ENCODE results near the gene MYO1B.

Gene MYO1B

DNA sequence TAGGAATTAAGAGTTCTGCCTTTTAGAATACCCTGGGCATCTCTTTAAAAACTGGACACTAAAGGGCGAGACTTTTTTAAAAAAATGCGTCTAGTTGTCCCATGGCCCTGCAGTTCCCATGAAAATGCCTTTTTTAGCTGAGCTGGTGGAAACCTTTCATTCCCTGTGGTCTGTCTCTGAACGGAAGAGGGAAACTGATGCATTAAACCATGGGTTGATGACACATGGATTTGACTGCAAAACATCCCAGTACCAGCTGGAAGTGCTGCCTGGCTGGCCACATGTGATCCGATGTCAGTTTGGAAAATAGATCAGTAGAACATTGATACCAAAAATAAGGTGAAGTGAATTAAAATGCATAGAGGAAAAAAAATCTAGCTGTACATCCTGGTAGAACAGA lies 129.2 kb downstream of the MYO1B start:
- DNase-seq, result no peak

GRCh38 chr2:191374939-191375338 lies 129.7 kb downstream of the MYO1B start:
- DNase-seq, result no peak

GRCh38 chr2:191376981-191377629 lies 131.9 kb downstream of the MYO1B start:
- DNase-seq, result no peak

DNA sequence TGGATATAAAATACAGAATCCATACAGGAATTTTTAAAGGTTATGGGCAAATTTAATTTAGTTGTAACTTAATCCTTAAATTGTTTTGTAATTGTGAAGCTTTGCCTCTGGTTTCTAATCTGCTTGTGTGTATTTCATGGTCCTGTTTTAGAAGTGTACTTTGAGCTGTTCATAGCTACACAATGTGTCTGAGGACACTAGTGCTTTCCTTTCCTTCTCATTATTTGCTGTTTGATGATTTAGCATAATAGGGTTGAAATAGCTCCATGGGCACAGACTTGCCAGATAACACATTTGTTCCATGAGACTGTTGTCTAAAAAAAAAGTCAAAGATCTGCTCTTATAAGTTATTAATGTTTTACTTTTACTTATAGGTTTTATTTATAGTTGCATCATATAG lies 134.2 kb downstream of the MYO1B start:
- no peak for DNase-seq

GRCh38 chr2:191382801-191383200 lies 137.6 kb downstream of the MYO1B start:
- no peak for DNase-seq

GRCh38 chr2:191383486-191383885 lies 138.3 kb downstream of the MYO1B start:
- no peak for DNase-seq

- no peak for DNase-seq
Measured at GRCh38 chr2:191384829-191385228, 139.6 kb downstream of the MYO1B start.

DNA sequence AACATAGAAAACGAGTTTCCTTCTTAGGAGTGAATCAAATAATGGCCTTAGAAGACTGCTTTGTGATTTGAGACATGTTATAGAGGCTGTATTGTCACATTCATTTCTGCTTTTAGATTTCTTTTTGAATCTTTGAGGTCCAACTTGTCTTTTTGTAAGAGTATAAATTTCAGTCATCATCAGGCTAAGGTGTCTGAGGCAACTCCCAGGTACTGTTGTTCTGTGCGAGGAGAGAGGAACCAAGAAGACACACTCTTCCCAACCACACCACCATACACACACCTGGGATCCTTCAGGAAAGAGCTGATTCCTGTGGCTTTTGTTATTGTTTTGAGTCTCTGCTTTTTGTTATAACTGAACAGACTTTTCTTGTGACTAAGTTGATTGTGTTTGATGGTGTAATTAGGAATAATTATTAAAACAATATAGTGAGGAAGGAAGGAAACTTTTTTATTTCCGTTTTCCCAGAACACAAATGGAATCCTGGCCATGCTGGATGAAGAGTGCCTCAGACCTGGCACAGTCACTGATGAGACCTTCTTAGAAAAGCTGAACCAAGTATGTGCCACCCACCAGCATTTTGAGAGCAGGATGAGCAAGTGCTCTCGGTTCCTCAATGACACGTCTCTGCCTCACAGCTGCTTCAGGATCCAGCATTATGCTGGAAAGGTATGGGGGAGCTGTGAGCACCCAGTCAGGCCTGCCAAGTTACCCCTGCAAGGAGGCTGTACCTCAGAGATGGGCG lies 140.4 kb downstream of the MYO1B start:
- no peak for DNase-seq

DNA sequence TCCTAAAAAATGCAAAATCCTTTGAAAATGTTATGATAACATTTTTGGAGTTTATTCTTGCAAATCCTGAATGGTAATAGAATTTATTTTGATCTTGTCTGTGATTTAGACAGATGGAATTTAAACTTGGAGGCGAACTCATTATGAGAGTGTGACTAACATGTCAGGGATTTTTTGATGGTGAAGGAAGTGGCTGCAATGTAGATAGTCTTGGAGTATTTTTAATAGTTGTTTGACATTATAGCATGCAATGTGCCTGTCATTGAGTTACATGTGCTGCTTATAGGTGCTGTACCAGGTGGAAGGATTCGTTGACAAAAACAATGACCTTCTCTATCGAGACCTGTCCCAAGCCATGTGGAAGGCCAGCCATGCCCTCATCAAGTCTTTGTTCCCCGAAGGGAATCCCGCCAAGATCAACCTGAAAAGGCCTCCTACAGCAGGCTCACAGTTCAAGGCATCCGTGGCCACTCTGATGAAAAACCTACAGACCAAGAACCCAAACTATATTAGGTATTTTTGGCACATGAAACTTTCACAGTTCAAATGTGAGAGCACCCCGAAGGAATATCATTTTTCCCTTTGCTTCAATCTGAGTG lies 141.8 kb downstream of the MYO1B start:
- DNase-seq, result no peak

DNA sequence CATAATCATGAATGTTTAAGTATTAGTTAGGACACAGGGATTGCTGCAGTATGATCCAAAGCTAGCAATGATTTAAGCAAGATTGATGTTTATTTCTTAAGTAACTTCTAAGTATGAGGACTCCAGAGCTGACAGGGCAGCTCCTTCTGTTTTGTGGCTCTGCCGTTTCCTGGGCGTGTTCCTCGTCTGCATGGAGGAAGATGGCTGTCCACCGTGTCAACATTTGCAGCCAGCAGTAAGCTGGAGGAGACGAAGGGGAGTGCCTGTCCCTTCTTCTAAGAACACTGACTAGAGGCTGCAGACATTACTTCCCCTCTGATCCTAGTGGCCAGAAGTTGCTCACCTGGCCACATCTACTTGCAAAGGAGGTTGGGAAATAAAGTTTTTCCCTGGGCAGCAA lies 144.1 kb downstream of the MYO1B start:
- DNase-seq, result no peak

DNA sequence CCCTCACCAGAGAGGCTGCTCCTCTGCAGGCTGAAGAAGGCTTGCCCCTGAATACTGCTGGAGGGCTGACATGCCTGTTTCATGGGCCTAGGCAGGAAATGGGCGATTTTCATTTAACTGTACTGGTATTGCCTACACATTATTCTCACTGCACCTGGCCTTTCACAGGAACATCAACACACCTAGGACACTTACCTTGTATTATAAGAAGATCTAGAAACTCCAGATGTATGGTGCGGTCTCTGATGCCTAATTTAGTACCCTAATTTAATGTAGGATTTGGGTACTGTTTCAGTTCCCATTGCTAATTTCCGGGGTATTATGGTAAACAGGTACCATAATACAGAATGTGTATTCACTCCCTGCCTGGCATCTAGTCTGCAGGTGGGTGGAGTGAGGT lies 146.0 kb downstream of the MYO1B start:
- no peak for DNase-seq

GRCh38 chr2:191394043-191394442 lies 148.8 kb downstream of the MYO1B start:
- DNase-seq, result no peak

DNA sequence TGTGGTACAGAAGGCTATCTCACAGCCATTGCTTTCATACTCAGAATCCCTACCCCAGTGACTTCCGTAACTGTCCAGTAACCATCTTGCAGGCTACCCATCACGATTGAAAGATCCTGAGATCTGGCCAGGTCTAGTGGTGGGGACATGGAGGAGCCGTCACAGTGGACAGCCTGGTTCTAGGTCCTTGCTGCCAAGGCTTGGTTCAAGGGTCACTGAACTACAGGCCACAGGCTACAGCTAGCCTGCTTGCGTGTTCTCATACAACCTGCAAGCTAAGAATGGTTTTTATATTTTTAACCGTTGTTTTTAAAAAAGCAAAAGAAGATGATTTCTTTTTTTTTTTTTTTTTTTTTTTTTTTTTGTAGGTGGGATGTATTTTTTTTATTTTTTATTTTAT lies 151.6 kb downstream of the MYO1B start:
- DNase-seq, result no peak

- no peak for DNase-seq
Measured at GRCh38 chr2:191399601-191400000, 154.4 kb downstream of the MYO1B start.

DNA sequence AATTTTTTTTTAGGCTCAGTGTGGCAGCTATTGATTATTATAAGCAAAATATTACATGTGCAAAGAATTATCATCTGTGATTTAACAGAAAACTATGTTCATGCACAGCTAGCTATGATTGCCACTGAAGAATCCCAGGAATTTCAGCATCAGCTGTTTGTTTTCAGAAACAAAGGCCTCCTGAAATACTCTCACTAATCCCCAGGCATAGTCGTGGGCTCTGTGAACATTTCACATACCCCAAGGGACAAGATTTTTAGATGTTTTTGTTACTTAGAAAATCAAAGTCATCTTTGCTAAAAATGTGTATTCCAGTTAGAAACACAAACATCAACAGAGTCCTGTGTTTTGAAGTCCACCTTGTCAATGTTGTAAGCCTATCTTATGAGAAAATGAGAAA lies 156.1 kb downstream of the MYO1B start:
- DNase-seq, result no peak

- no peak for DNase-seq
Measured at GRCh38 chr2:191402966-191403565, 157.9 kb downstream of the MYO1B start.

GRCh38 chr2:191404568-191404991 lies 159.4 kb downstream of the MYO1B start:
- DNase-seq, result no peak

GRCh38 chr2:191405546-191405945 lies 160.3 kb downstream of the MYO1B start:
- DNase-seq, result no peak

- DNase-seq, result no peak
Measured at GRCh38 chr2:191410646-191411436, 165.6 kb downstream of the MYO1B start.

DNA sequence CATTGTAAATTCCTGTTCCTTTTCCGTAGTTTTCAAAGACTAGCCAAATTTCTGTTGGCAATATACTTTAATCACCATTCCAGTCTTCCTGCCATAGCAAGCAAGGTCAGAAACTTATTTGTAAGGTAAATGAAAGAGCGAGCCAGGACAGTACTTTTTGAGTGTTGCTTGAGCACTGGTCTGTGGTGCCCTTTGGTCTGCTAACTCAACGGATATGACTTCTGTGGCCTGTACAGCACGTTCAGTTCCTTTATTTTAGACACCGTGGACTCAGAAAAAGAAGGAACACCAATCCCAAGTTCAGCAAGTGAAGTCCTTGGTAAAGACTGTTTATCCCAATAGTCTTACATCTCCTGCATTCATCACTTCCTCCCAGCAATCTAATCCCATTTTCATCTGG lies 166.3 kb downstream of the MYO1B start:
- DNase-seq, result no peak

DNA sequence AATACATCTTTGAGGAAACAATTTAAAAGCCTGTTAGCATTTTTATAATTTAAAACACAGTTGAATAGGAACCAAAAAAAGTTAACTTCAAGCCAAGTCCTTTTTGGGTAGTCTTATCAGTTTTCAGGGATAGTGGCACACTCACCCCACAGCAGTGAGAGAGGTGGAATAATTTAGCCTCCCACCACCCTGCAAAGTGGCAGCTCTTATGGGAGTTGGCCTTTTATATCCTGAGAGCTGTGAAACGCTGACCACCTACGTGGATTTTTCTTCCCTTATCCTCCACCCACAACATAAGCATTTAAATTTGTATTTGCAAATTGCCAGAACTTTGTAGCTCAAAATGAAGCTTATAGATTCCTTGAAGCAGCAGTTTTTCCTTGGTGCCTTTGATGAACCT lies 167.1 kb downstream of the MYO1B start:
- no peak for DNase-seq

GRCh38 chr2:191415101-191415500 lies 169.9 kb downstream of the MYO1B start:
- DNase-seq, result no peak

- no peak for DNase-seq
Measured at GRCh38 chr2:191415858-191416257, 170.7 kb downstream of the MYO1B start.
